Upper lobe of left lung (tissue), 4 donors: ENCODE measurements around the gene MS4A6A.

Experiments
- EP300 ChIP-seq, 4 donors: sonication (generic); formaldehyde crosslinking; IDR thresholded peaks; one replicate each; pipeline ENCODE4 v1.5.1; 2017; ENCODE audit warnings: antibody characterized with exemption in 4 of 4, control low read depth in 2 of 4
- POLR2A ChIP-seq, 4 donors: fragments of 450-650 bp; IDR thresholded peaks; one replicate each; pipeline ENCODE4 v1.5.1; 2016 to 2017; ENCODE audit warnings: antibody characterized with exemption in 4 of 4, mild to moderate bottlenecking in 2 of 4
- TF ChIP-seq, protein P1 (sequence below), 6 experiments: fragments of 450-650 bp in 4 of 6; fragments of 200-600 bp in 2 of 6; sonication (generic) in 2 of 6; IDR thresholded peaks; one replicate each; pipeline ENCODE4 v1.5.1; 2016 to 2019; ENCODE audit warnings: antibody characterized with exemption in 6 of 6

DNA sequence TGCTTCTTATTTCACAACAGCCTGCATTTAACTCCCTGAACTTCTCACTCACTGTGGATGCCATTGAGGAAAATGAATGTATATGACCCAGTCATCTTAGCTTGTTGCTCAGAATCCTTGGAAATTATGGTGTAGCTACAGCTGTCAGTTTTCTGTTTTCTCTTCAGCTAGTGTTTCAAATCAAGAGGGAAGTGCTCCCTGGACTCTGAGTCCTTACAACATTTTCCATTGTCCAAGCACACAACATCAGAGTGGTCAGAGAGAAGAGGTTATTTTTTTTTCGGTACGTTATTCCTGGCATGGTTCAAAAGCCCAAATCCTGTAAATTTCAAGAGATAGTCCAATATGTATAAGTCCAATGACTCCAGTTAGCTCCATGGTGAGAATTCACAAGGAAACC lies 23.6 kb downstream of the MS4A6A start:
- TF ChIP-seq, protein P1, sequence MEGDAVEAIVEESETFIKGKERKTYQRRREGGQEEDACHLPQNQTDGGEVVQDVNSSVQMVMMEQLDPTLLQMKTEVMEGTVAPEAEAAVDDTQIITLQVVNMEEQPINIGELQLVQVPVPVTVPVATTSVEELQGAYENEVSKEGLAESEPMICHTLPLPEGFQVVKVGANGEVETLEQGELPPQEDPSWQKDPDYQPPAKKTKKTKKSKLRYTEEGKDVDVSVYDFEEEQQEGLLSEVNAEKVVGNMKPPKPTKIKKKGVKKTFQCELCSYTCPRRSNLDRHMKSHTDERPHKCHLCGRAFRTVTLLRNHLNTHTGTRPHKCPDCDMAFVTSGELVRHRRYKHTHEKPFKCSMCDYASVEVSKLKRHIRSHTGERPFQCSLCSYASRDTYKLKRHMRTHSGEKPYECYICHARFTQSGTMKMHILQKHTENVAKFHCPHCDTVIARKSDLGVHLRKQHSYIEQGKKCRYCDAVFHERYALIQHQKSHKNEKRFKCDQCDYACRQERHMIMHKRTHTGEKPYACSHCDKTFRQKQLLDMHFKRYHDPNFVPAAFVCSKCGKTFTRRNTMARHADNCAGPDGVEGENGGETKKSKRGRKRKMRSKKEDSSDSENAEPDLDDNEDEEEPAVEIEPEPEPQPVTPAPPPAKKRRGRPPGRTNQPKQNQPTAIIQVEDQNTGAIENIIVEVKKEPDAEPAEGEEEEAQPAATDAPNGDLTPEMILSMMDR (IDR thresholded peaks at IDR 0.05): no peak
- no peak for TF ChIP-seq POLR2A (IDR thresholded peaks at IDR 0.05)
- no peak for TF ChIP-seq EP300 (IDR thresholded peaks at IDR 0.05)
